Pulmonary artery endothelial cell (primary cell): Measurements from ENCODE around the gene MXD3. TPM values are rescaled to one million over a fixed set of nuclear protein-coding genes. Genes with fewer than 3 reads are reported as not detected.
A peak's percentile ranks its signal among the peaks of the same experiment; 100 is the strongest.

Experiments used
- DNase-seq: peaks from one replicate; pipeline ENCODE4 v3.0.0-alpha.2; 2011; ENCODE audit warnings: low read depth, low spot score
- total RNA-seq: library from RNA; depleted of rRNA; stranded (reverse); fragments of >200 nt; gene quantifications from 2 replicates; pipeline ENCODE4 v1.2.3, GENCODE V29; 2014

The MXD3 gene
- total RNA-seq, 1 donor from 2014 or later, result 14.0 TPM

DNA sequence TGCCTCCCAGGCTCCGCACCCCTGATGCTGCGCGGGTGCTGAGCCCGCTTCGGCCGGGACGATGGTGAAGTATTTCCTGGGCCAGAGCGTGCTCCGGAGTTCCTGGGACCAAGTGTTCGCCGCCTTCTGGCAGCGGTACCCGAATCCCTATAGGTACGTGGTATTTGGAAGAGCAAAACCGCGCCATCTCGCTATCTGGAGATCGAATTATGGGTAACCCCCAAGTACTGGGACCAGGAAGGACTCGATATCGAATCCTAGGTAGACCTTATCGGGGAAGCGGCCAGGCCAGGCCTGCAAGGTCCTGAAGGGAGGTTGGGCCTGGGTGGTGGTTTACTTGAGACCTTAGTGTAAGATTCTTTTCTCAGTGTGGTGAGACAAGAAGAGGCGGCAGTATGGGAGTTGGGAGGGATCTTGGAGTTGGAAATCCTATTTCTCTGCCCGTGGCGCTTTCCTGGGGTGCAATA is 7.7 kb downstream of the MXD3 start:
- DNase-seq, result no peak

DNA sequence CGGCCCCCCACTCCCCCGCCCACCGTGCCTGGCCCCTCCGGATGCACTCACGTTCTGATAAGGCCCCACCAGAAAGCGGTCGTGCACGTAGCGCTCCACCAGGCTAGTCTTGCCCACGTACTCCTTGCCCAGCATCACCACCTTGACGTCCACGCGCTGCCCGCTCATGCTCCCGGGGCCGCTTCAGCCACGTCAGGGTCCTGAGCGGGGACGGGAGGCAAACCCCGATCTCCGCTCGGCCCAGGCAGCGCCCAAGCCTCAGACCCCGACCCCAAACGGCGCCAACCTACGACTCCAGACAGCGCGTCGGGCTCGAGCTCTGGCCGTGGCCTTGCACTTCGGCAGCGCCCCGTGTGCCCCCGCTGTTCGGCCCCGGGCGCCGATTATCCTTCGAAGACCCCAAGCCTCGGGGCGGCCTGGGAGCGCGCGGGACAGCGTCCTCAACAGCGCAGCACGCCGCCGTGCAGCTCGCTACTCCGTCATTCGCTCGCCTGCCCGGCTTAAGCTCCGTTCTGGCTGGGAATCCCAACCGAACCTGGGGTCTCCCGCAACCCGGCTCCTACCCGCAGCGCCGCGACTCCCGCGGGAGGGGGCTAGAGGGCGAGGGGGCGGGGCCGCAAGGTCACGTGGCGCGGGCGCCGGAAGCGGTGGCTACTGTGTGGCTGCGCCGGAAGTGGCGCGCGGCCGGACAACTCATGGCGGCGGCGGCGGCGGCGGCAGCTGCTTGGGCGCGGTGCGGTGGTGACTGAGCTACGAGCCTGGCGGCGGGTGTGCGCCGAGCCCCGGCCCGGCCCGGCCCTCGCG is 8.4 kb downstream of the MXD3 start, which contains the start of the genes PRELID1 and RAB24:
Gene PRELID1 (plus strand): TSS at position 679 of the 804 bp plus-strand sequence. CDS start 187 bp downstream, outside the sequence.
Gene RAB24 (minus strand): TSS at position 599 of the 804 bp plus-strand sequence. CDS start 431 bp downstream, at position 168.
- no peak for DNase-seq

DNA sequence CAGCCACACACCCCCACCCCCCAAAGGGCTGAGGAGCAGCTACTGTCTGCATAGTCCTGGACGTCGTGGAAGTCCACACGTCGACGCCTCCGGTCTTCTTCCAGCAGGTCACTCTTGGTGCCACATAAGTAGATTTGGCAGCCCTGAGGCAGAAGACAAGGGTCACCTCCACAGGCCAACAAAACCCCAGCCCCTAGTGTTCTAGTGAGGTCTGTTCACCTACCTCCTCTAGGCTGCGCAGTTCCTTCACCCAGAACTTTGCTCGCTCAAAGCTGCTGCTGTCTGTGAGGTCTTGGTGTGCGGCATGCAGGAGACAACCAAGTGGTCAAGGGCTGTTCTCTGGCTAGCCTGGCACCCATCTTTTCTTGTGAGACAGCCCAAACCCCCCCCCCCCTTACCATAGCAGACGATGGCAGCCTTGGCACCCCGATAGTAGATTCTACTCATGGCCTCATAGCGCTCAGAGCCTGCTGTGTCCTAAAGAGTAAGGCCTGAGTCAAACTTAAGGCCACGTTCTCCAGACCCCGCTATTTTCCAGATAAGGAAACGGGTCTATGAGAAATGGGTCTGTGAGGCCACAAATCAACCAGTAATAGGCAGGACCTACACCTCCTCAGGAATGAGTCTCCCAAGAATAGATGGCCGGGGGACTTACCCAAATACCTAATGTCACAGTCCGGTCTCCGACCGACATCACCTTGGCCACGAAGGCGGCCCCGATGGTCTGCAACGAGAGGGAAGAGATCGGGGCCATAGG is 9.2 kb downstream of the MXD3 start:
- DNase-seq, result no peak

DNA sequence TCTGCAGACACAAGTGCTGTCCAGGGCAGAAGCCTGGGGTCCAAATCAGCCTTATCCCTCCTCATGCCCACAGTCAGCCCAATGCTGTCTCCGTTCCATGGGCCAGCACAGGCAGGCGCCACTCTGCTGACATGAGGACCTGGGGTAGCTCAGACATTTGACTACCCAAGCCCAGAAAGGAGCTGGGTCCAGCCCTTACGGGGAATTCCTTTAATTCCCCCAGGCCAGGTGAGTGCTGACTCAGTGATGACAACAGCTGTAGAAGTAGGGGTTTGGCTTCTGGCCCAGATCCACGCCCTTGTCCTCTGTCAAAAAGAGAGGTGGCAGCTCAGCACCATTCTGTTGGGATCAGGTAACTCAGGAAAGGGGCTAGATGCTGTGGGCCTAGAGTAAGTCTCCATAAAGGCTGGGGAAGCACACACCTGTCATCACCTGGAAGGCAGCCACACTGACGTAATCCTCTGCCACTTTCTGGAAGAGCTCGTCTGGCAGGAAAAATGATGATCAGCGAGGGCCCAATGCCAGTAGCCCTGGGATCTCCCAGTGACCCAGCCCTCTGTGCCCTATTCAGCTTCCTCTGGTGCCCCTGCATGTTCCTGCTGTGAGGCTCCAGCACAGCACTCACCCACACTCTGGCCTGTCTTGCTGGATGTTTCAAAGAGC is 10.1 kb downstream of the MXD3 start:
- DNase-seq, result no peak

DNA sequence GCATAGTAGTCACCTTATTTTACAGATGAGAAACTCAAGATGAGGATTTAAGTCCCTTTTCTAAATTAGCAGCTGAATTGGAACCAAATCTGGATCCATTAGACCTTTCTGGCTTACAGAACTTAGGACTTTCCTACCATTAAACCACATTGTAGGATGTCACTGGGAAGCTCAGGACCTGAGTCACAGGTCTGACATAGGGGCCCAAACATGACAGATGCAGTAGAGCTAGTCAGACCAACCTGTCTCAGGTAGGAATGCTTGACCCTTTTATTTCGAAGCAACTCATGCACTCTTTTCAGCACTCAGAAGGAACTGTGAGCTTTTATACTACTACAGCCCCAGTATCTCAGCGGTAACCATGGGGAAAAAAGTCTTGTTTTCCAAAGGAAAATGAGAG is 10.7 kb downstream of the MXD3 start:
- DNase-seq, result no peak

DNA sequence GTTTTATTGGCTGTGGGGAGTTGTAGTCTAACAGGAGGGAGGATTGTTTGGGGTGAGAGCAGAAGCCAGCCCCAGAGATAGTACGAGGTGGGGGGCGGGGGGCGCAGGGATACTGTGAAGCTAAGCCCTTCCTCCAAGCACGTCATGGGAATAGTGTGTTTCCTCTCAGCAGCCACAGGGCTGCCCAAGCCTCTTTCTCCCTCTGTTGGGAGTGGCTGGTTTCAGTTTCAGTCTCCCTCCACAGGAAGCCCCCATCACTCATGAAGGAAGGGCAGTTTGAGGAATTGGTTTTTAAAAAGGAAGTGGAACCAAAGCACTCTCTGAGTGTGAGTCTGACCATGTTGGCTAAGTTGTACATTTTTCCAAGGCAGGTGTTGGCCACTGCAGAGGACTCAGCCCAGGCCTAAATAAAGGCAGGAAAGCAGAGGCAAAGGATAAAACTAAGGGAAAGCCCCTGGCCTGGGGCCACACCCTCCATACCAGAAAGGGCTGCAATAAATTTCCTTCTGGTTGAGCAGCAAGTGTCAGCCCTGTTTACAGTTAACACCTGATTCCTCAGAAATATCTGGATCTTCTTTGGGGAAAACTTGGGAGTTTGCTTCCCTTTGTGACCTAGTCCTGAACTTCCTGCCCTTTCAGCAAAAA is 11.3 kb downstream of the MXD3 start:
- peak; percentile 70 for DNase-seq

DNA sequence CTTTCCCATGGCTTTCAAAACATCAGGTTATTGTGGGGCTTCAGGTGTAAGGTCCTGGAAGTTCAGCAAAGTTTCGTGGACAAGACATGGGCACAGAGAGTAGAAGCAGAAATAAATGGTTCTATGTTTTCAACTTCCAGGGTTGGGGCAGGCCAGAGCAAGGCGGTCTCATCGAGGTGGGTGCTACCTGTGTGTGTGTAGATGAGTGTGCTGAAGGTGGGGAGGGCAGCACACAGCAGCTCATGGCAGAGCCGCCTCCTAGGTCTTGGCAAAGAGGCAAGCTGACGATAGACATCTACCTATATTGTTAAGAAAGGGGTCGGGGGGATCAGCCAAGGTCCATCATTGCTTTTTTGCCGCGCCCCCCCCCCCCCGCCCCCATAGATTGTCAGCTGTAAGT is 12.0 kb downstream of the MXD3 start:
- DNase-seq, result no peak

DNA sequence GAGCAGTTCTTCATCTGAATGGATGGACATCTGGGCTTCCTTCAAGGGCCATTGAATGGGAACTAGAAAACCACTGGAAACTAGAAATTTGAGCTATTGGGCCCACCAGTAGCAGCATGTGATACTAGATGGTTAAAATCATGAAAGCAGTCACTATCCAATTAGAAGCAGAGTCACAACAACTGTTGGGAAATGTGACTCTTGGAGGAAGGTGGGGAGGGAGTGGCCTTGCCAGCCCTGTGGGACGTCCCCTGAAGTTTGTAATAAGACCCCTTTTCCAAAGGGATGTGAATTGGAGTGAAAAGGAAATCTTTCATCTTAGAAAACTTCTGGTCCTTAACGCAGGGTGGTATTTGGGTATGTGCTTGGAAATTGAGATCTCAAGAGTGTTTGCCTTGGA is 13.8 kb downstream of the MXD3 start:
- DNase-seq, result no peak

DNA sequence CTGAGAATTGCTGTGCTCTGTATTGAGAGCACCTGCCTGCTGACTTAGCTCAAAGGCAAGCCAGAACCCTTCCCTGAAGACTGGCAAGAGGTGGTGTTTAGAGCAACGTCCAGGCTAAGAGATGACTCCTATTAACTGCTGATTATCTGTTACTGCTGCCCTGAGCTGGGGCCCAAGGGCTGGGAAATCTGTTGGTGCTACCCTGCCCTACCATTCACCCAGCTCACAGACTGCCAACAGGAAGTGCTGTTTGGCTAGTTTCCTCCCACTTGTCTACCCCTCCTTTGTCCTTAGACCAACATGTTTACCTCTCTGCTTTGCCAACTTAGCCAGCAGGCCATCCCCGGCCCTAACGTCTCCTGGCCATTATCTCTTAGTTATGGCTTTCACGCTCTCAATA is 15.1 kb downstream of the MXD3 start:
- DNase-seq, result no peak

DNA sequence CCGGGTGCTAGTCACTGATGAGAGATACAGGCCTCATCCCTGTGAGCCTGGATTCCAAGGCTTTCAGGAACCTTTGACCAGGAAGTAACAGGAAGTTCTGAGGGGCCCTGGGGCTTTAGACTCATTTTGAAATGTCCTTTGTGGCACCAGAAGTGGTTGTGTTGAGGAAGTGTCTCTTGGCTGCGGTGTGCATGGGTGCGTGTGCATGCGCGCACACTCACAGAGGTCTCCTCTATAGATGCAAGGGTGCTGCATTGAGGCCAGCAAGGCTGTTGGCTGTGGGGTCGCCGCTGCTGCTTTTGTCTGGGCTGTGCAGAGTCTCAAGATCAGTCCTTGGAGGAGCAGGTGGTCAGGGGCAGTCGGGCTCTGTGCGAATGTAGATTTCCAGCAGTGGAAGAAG is 15.8 kb downstream of the MXD3 start:
- DNase-seq, result no peak

DNA sequence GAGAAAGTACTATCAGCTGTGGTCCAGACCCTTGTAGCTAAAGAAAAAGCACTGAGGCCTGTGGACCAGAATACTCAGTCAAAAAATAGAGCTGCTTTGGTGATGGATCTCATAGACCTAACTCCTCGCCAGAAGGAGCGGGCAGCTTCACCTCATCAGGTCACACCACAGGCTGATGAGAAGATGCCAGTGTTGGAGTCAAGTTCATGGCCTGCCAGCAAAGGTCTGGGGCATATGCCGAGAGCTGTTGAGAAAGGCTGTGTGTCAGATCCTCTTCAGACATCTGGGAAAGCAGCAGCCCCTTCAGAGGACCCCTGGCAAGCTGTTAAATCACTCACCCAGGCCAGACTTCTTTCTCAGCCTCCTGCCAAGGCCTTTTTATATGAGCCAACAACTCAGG is 17.1 kb downstream of the MXD3 start:
- no peak for DNase-seq

DNA sequence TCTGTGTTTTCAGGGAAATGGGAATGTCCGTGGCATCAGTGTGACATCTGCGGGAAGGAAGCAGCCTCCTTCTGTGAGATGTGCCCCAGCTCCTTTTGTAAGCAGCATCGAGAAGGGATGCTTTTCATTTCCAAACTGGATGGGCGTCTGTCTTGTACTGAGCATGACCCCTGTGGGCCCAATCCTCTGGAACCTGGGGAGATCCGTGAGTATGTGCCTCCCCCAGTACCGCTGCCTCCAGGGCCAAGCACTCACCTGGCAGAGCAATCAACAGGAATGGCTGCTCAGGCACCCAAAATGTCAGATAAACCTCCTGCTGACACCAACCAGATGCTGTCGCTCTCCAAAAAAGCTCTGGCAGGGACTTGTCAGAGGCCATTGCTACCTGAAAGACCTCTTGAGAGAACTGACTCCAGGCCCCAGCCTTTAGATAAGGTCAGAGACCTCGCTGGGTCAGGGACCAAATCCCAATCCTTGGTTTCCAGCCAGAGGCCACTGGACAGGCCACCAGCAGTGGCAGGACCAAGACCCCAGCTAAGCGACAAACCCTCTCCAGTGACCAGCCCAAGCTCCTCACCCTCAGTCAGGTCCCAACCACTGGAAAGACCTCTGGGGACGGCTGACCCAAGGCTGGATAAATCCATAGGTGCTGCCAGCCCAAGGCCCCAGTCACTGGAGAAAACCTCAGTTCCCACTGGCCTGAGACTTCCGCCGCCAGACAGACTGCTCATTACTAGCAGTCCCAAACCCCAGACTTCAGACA is 17.7 kb downstream of the MXD3 start:
- no peak for DNase-seq

DNA sequence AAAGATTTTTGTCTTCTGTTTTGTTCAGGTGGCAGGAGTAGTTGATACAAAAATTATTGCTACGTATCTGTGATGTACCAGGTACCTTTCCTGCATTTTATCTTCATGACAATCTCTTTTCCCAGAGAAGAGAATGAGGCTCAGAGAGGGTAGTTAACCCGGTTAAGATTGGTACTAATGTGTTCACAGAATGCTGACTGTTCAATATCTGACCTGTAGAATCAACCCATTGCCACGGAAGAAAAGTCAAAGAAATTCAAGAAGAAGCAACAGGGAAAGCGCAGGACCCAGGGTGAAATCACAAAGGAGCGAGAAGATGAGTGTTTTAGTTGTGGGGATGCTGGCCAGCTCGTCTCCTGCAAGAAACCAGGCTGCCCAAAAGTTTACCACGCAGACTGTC is 20.0 kb downstream of the MXD3 start:
- DNase-seq, result no peak

DNA sequence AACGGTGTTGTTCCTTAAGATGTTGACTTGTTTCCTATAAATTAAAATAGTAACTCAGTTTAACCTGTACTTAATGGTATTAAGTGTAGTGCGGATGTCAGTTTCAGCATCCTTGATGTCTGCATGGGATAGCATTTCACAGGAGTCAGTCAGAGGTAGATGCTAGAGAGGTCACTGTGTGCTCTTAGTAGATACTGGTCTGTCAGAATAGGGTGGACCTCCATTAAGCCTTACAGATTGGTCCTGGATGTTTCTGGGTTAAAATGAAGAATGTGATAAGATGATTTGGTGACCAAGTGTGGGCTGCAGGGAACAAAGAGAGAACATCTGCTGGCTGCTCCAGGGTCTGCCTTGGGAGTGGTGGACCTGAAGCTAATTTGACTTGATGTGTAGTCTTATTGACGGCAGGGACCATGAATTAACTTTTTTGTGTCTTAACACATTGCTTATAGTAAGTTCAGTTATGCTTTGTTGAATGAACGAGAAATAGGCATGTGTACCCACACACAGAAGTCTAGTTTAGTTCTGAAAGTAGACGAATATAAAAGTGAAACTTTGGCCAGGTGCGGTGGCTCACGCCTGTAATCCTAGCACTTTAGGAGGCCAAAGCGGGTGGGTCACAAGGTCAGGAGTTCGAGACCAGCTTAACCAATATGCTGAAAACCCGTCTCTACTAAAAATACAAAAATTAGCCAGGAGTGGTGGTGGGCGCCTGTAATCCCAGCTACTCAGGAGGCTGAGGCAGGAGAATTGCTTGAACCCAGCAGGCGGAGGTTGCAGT is 20.7 kb downstream of the MXD3 start:
- no peak for DNase-seq

DNA sequence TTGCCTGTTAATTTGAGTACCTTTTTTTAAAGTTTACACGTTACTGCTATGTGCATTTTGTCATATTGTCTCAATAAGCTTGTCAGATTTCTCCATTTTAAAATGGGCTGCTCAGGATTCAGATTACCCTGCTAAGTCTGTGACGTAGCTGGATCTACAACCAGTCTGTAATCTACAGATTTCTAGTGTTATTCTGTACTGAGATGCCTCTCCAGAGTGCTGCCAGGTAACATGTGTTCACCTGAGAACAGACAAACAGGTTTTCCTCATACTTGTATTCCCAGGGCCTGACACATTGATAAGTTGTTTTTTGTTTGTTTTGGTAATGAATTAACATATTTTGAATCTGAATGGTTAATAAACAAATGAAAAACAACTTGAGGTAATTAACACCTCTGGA is 23.5 kb downstream of the MXD3 start:
- DNase-seq, result no peak

DNA sequence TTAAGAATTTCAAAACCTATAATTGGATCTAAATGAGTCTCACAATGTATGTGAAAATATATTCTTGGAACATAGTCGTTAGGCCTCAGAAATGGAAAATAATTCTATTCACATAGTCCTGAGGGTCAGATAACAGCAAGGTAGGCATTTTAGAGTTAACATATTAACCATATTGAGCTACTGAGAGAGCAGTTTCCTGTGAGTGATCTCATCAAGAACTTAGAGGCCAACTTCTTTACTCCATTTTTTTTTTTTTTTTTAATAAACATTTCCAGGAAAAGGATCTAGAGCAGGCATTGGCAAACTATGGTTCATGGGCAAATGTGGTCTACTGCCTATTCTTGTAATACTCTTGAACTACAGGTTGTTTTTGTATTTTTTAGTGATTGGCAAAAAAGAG is 34.8 kb downstream of the MXD3 start:
- DNase-seq, result no peak

DNA sequence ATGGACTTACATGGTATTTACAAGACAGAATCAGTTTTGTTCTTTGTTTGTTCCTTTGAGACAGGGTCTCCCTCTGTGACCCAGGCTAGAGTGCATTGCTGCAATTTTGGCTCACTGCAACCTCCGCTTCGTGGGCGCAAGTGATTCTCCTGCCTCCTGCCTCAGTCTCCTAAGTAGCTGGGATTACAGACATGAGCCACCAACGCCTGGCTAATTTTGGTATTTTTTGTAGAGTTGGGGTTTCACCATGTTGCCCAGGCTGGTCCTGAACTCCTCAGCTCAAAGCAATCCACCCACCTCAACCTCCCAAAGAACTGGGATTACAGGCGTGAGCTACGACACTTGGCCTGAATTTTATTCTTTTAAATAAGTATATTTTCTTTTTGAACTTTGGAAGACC is 35.8 kb downstream of the MXD3 start:
- DNase-seq, result no peak

DNA sequence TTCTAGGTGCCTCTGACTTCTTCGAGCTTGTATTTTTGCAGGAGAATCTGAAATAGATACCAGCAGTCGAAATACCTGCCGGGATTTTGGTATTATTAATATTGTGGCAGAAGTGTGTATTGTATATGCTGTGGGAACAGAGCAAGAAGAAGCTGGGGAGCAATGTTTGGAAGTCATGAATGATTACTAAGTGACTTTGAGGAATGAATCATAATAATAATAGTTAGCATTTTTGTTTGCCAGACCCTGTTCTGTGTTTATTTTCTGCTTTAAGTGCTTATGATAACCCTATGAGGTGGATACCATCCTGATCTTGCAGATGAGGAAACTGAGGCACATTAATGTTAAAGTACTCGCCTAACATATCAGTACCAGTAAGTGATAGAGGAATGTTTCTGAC is 40.6 kb downstream of the MXD3 start:
- no peak for DNase-seq

DNA sequence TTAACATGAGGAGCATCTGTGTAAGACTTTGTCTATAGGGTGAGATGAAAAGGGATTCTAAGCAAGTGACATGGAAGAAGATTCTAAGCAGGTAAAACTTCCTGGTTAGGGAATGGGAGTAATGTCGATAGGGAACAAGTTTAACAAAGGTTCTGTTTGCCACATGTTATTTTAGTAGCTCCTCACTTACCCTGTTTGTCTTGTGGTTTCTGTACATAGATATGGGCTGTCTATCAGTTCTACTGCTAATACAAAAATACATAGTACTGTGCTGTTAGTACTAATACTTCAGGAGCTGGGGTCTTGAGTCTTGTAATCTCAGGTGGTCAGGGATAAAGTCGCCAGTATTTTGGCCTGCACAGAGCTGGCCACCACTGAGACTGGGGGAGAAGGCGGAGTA is 41.0 kb downstream of the MXD3 start:
- DNase-seq, result no peak

DNA sequence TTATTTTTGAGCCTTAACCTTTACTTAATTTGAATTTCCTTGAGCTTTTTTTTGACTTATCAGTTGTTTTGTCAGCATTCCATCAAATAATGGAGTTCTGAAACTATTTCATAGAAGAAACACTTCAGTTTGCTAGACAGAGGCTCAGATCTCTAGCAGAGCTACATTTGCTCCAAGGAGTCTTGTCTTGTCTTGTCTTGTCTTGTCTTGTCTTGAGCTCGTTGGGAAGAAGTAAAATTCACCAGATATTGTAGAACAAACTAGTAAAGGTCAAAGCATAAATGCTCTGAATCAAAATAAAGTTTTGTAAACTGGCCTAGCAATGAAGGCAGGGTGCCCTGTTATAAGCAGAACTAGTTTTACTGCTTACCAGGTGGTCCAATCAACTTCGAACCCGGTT is 41.7 kb downstream of the MXD3 start:
- no peak for DNase-seq
